ENCODE measurements around the gene FBLN1. TPM values are rescaled to one million over a fixed set of nuclear protein-coding genes. Genes with fewer than 3 reads are reported as not detected.

Gene FBLN1
- polyA plus RNA-seq, 3 donors: 0.03 to 0.17 TPM; not detected in 1

GRCh38 chr22:45630436-45630835 lies 127.8 kb downstream of the FBLN1 start:
- Mint-ChIP-seq H3K9me3 (peaks cover 0 to 8% (median 0%) of the 10 kb centered on the region in 7 donors), H3K27ac (no peak overlapping the region), H3K27me3 (ENCODE audit: low read depth in 3 of 3) (peaks cover 41 to 64% (median 47%) of the 10 kb centered on the region in 3 donors), H3K4me3 (peak overlapping the region in 1 of 2 donors; percentile 15), H3K4me1 (peaks cover 14% of the 10 kb centered on the region), H3K36me3 (no peaks in the 10 kb centered on the region)
- no peak overlapping the region for H3K4me2 ChIP-seq (replicated peaks; ENCODE audit: extremely low read depth, low read length, poor library complexity, severe bottlenecking)
- 94% methylated on average over 9 of the region's 15 CpGs for WGBS (ENCODE audit: insufficient coverage)
- no peak overlapping the region for H3K9ac ChIP-seq (ENCODE audit: insufficient read depth, low read length, poor library complexity, severe bottlenecking)
- no peaks in the 10 kb centered on the region for H3K9me3 ChIP-seq (replicated peaks in 1 of 2; ENCODE audit: control insufficient read depth in 1 of 2, insufficient read depth in 1 of 2, low read length in 2 of 2)
- no peak overlapping the region for H3K4me3 ChIP-seq (replicated peaks in 1 of 3; ENCODE audit: low read depth in 2 of 3, low read length in 3 of 3)
- H3K27ac ChIP-seq (ENCODE audit: low read depth in 1 of 2, low read length in 2 of 2): no peak overlapping the region
- H3K4me1 ChIP-seq (ENCODE audit: control insufficient read depth in 1 of 2, insufficient read depth in 2 of 2, low read length in 2 of 2): peaks cover 5 to 6% of the 10 kb centered on the region in 2 donors
- H2AFZ ChIP-seq (ENCODE audit: insufficient read depth, low read depth, low read length, poor library complexity, severe bottlenecking): no peak overlapping the region
- DNase-seq: no peak
- H3K36me3 ChIP-seq (replicated peaks in 1 of 2; ENCODE audit: control insufficient read depth in 1 of 2, insufficient read depth in 2 of 2, low read length in 2 of 2): no peaks in the 10 kb centered on the region
- peaks cover 11 to 39% of the 10 kb centered on the region in 2 donors for H3K27me3 ChIP-seq (ENCODE audit: control insufficient read depth in 2 of 2, insufficient read depth in 2 of 2, low read length in 2 of 2)
- intact Hi-C loops (cut with micrococcal nuclease): no loop called here
- H3K79me2 ChIP-seq (ENCODE audit: insufficient read depth, low read length): no peaks in the 10 kb centered on the region
- no peaks in the 10 kb centered on the region for H4K20me1 ChIP-seq (ENCODE audit: insufficient read depth, low read length)
- TF ChIP-seq CTCF (IDR thresholded peaks at IDR 0.05): no peak

GRCh38 chr22:45631140-45631840 lies 128.6 kb downstream of the FBLN1 start:
- no peak for TF ChIP-seq CTCF (IDR thresholded peaks at IDR 0.05)
- peaks cover 16% of the 10 kb centered on the region for H3K4me1 Mint-ChIP-seq
- H3K27ac Mint-ChIP-seq: no peak overlapping the region
- peaks cover 36 to 69% (median 51%) of the 10 kb centered on the region in 3 donors for H3K27me3 Mint-ChIP-seq (ENCODE audit: low read depth in 3 of 3)
- intact Hi-C loops (cut with micrococcal nuclease): no loop called here
- no peaks in the 10 kb centered on the region for H3K36me3 Mint-ChIP-seq
- peaks cover 11 to 39% of the 10 kb centered on the region in 2 donors for H3K27me3 ChIP-seq (ENCODE audit: control insufficient read depth in 2 of 2, insufficient read depth in 2 of 2, low read length in 2 of 2)
- H3K9ac ChIP-seq (ENCODE audit: insufficient read depth, low read length, poor library complexity, severe bottlenecking): no peak overlapping the region
- peak overlapping the region in 1 of 2 donors; percentile 58 for H3K4me3 Mint-ChIP-seq
- H3K4me3 ChIP-seq (replicated peaks in 1 of 3; ENCODE audit: low read depth in 2 of 3, low read length in 3 of 3): no peak overlapping the region
- H3K27ac ChIP-seq (ENCODE audit: low read depth in 1 of 2, low read length in 2 of 2): no peak overlapping the region
- H3K36me3 ChIP-seq (replicated peaks in 1 of 2; ENCODE audit: control insufficient read depth in 1 of 2, insufficient read depth in 2 of 2, low read length in 2 of 2): no peaks in the 10 kb centered on the region
- no peak overlapping the region for H2AFZ ChIP-seq (ENCODE audit: insufficient read depth, low read depth, low read length, poor library complexity, severe bottlenecking)
- peaks cover 5 to 8% of the 10 kb centered on the region in 2 donors for H3K4me1 ChIP-seq (ENCODE audit: control insufficient read depth in 1 of 2, insufficient read depth in 2 of 2, low read length in 2 of 2)
- no peaks in the 10 kb centered on the region for H4K20me1 ChIP-seq (ENCODE audit: insufficient read depth, low read length)
- no peak overlapping the region for H3K4me2 ChIP-seq (replicated peaks; ENCODE audit: extremely low read depth, low read length, poor library complexity, severe bottlenecking)
- peaks cover 0 to 8% (median 0%) of the 10 kb centered on the region in 7 donors for H3K9me3 Mint-ChIP-seq
- no peaks in the 10 kb centered on the region for H3K9me3 ChIP-seq (replicated peaks in 1 of 2; ENCODE audit: control insufficient read depth in 1 of 2, insufficient read depth in 1 of 2, low read length in 2 of 2)
- no peaks in the 10 kb centered on the region for H3K79me2 ChIP-seq (ENCODE audit: insufficient read depth, low read length)
- no peak for DNase-seq
- WGBS (ENCODE audit: insufficient coverage): 42% methylated on average over 8 of the region's 12 CpGs

Data from CD14-positive monocyte (primary cell).